Fibroblast of pulmonary artery (primary cell): Measurements from ENCODE around the gene PSMA7.

Source experiments
- DNase-seq: peaks from one replicate; pipeline ENCODE4 v3.0.0-alpha.2; 2010; ENCODE audit warnings: low read depth
- H3K4me3 ChIP-seq: replicated peaks from 2 replicates; pipeline ENCODE4 v1.5.1; 2011; ENCODE audit warnings: low read depth, mild to moderate bottlenecking, control low read depth, low read length, moderate library complexity
- CTCF ChIP-seq: IDR thresholded peaks from 2 replicates; pipeline ENCODE4 v1.5.1; 2011; ENCODE audit warnings: mild to moderate bottlenecking, control low read depth, low read length, inconsistent platforms; ENCODE audit errors: missing control alignments

Gene PSMA7

GRCh38 chr20:62104234-62104789, 38.9 kb downstream of the PSMA7 start:
- H3K4me3 ChIP-seq, result no peak overlapping the region
- DNase-seq, result no peak
- TF ChIP-seq CTCF, result no peak

- no peak overlapping the region for H3K4me3 ChIP-seq
- no peak for TF ChIP-seq CTCF
- no peak for DNase-seq
Measured at GRCh38 chr20:62103508-62104233, 39.5 kb downstream of the PSMA7 start.

GRCh38 chr20:62101078-62101477, 42.1 kb downstream of the PSMA7 start:
- TF ChIP-seq CTCF, result no peak
- H3K4me3 ChIP-seq, result no peak overlapping the region
- DNase-seq, result no peak

GRCh38 chr20:62097881-62098407, 45.2 kb downstream of the PSMA7 start:
- no peak for TF ChIP-seq CTCF
- no peak for DNase-seq
- H3K4me3 ChIP-seq, result no peak overlapping the region

GRCh38 chr20:62096421-62097380, 46.5 kb downstream of the PSMA7 start:
- H3K4me3 ChIP-seq, result no peak overlapping the region
- TF ChIP-seq CTCF, result no peak
- DNase-seq, result no peak

GRCh38 chr20:62089393-62089792, 53.8 kb downstream of the PSMA7 start:
- no peak for DNase-seq
- TF ChIP-seq CTCF, result no peak
- H3K4me3 ChIP-seq, result no peak overlapping the region
